Vagina (tissue), 2 donors: Measurements from ENCODE around the gene ANXA2. TPM values are rescaled to one million over a fixed set of nuclear protein-coding genes. Genes with fewer than 3 reads are reported as not detected.

Source experiments
- DNase-seq, 2 donors: peaks; one replicate each; pipeline ENCODE4 v3.0.0-alpha.2; 2017; ENCODE audit errors: extremely low spot score in 2 of 2
- H3K27ac ChIP-seq: fragments of 200-600 bp; sonication (generic); one replicate; pipeline ENCODE4 v1.5.1; 2019
- H3K27me3 ChIP-seq: fragments of 200-600 bp; sonication (generic); one replicate; pipeline ENCODE4 v1.5.1; 2019
- H3K36me3 ChIP-seq, 2 donors: fragments of 200-600 bp; sonication (generic); one replicate each; pipeline ENCODE4 v1.5.1; 2017 to 2019
- H3K4me1 ChIP-seq: fragments of 200-600 bp; sonication (generic); one replicate; pipeline ENCODE4 v1.5.1; 2019
- H3K4me3 ChIP-seq, 2 donors: fragments of 200-600 bp; sonication (generic); 1 replicate in 1 of 2; 2 replicates in 1 of 2; pipeline ENCODE4 v1.5.1; 2016 to 2019
- H3K9me3 ChIP-seq: fragments of 200-600 bp; sonication (generic); one replicate; pipeline ENCODE4 v1.5.1; 2019
- CTCF ChIP-seq, 3 experiments: fragments of 450-650 bp in 2 of 3; fragments of 200-600 bp in 1 of 3; sonication (generic) in 1 of 3; IDR thresholded peaks; one replicate each; pipeline ENCODE4 v1.5.1; 2017 to 2019; ENCODE audit warnings: antibody characterized with exemption in 3 of 3, mild to moderate bottlenecking in 2 of 3, moderate library complexity in 2 of 3
- POLR2A ChIP-seq, 2 donors: fragments of 450-650 bp; IDR thresholded peaks; one replicate each; pipeline ENCODE4 v1.6.1; 2017; ENCODE audit warnings: antibody characterized with exemption in 2 of 2, mild to moderate bottlenecking in 2 of 2, moderate library complexity in 2 of 2
- POLR2AphosphoS5 ChIP-seq, 2 donors: sonication (generic); formaldehyde crosslinking; IDR thresholded peaks; one replicate each; pipeline ENCODE4 v1.9.0; 2017; ENCODE audit warnings: antibody characterized with exemption in 2 of 2, mild to moderate bottlenecking in 2 of 2, low read depth in 1 of 2; ENCODE audit not compliant: insufficient read depth in 1 of 2
- intact Hi-C: fragments of 100-400 bp; cut with DNase I; formaldehyde crosslinking; loops from one replicate; pipeline ENCODE4 v1.15.1; 2023
- total RNA-seq: library from RNA; depleted of rRNA; stranded (reverse); fragments of >200 nt; gene quantifications from one replicate; pipeline ENCODE4 v1.2.3, GENCODE V29; 2016

Gene ANXA2
- total RNA-seq, 1 donor from 2014 or later: 1,230 TPM

GRCh38 chr15:60385620-60386552, 11.9 kb downstream of the ANXA2 start:
- TF ChIP-seq POLR2AphosphoS5 (IDR thresholded peaks at IDR 0.05; ENCODE audit: insufficient read depth in 1 of 2, low read depth in 1 of 2) (peak in 1 of 2 donors; percentile 73), CTCF (IDR thresholded peaks at IDR 0.05) (no peak)
- peaks cover 0 to 19% of the 10 kb centered on the region in 2 donors for H3K36me3 ChIP-seq
- no peak for DNase-seq
- H3K4me3 ChIP-seq: no peak overlapping the region
- H3K27me3 ChIP-seq: no peaks in the 10 kb centered on the region
- peaks cover 98% of the 10 kb centered on the region for H3K4me1 ChIP-seq
- no peaks in the 10 kb centered on the region for H3K9me3 ChIP-seq
- peak overlapping the region; percentile 21 for H3K27ac ChIP-seq
- intact Hi-C loops: no loop called here

- no peak for DNase-seq
- intact Hi-C loops: no loop called here
- TF ChIP-seq POLR2AphosphoS5 (IDR thresholded peaks at IDR 0.05; ENCODE audit: insufficient read depth in 1 of 2, low read depth in 1 of 2): no peak
- no peak for TF ChIP-seq CTCF (IDR thresholded peaks at IDR 0.05)
- no peak for TF ChIP-seq POLR2A (IDR thresholded peaks at IDR 0.05)
- Histone ChIP-seq H3K4me1 (peaks cover 96% of the 10 kb centered on the region), H3K27me3 (no peaks in the 10 kb centered on the region), H3K9me3 (no peaks in the 10 kb centered on the region), H3K36me3 (peaks cover 0 to 19% of the 10 kb centered on the region in 2 donors), H3K4me3 (no peak overlapping the region), H3K27ac (peak overlapping the region; percentile 31)
Measured at GRCh38 chr15:60384526-60385126, 13.2 kb downstream of the ANXA2 start.

GRCh38 chr15:60384053-60384452, 13.7 kb downstream of the ANXA2 start:
- H3K9me3 ChIP-seq: no peaks in the 10 kb centered on the region
- no peaks in the 10 kb centered on the region for H3K27me3 ChIP-seq
- intact Hi-C loops: no loop called here
- TF ChIP-seq CTCF (IDR thresholded peaks at IDR 0.05) (no peak), POLR2AphosphoS5 (IDR thresholded peaks at IDR 0.05; ENCODE audit: insufficient read depth in 1 of 2, low read depth in 1 of 2) (no peak), POLR2A (IDR thresholded peaks at IDR 0.05) (no peak)
- no peak overlapping the region for H3K4me3 ChIP-seq
- H3K27ac ChIP-seq: peak overlapping the region; percentile 31
- H3K36me3 ChIP-seq: peaks cover 0 to 25% of the 10 kb centered on the region in 2 donors
- DNase-seq: no peak
- peaks cover 96% of the 10 kb centered on the region for H3K4me1 ChIP-seq

- no peak for DNase-seq
- H3K36me3 ChIP-seq: peaks cover 0 to 28% of the 10 kb centered on the region in 2 donors
- H3K27me3 ChIP-seq: no peaks in the 10 kb centered on the region
- H3K4me3 ChIP-seq: no peak overlapping the region
- H3K9me3 ChIP-seq: no peaks in the 10 kb centered on the region
- peaks cover 98% of the 10 kb centered on the region for H3K4me1 ChIP-seq
- TF ChIP-seq CTCF (IDR thresholded peaks at IDR 0.05): no peak
- H3K27ac ChIP-seq: peak overlapping the region; percentile 31
- intact Hi-C loops: no loop called here
Measured at GRCh38 chr15:60382773-60383674, 14.8 kb downstream of the ANXA2 start.
